Measurements from ENCODE around the gene TMEM184B. TPM values are rescaled to one million over a fixed set of nuclear protein-coding genes. Genes with fewer than 3 reads are reported as not detected.
"Not testable (repeated sequence)": the region's sequence is repeated elsewhere in the genome, so short reads cannot be mapped to it uniquely, and the experiment has no call there.

Gene TMEM184B
- total RNA-seq, 4 donors from 2014 or later, result 41.2 to 86.4 (median 48.6) TPM

GRCh38 chr22:38187413-38188212, 85.2 kb downstream of the TMEM184B start:
- ATAC-seq (ENCODE audit: low FRiP score) (no peak), DNase-seq (ENCODE audit: low spot score) (no peak)
- TF ChIP-seq CTCF (IDR thresholded peaks at IDR 0.05), result no peak

- DNase-seq (ENCODE audit: low spot score) (no peak), ATAC-seq (ENCODE audit: low FRiP score) (no peak)
- TF ChIP-seq CTCF (IDR thresholded peaks at IDR 0.05), result no peak
These were observed 86.4 kb downstream of the TMEM184B start for GRCh38 chr22:38186429-38186828.

GRCh38 chr22:38184788-38185187, 88.0 kb downstream of the TMEM184B start:
- no peak for TF ChIP-seq CTCF (IDR thresholded peaks at IDR 0.05)
- no peak for DNase-seq (ENCODE audit: low spot score)
- ATAC-seq (ENCODE audit: low FRiP score), result no peak

GRCh38 chr22:38181453-38182200, 91.2 kb downstream of the TMEM184B start, which contains the start of gene PLA2G6:
Gene PLA2G6 (minus strand): TSS chr22:38181830. CDS start chr22:38169426, 12,404 bp downstream.
- DNase-seq (ENCODE audit: low spot score), result peak; percentile 89
- ATAC-seq (ENCODE audit: low FRiP score), result peak; percentile 95
- TF ChIP-seq CTCF (IDR thresholded peaks at IDR 0.05), result no peak

GRCh38 chr22:38180841-38181452, 91.9 kb downstream of the TMEM184B start:
- DNase-seq (ENCODE audit: low spot score), result no peak

GRCh38 chr22:38178605-38178937, 94.2 kb downstream of the TMEM184B start:
- not testable (repeated sequence) for ATAC-seq (ENCODE audit: low FRiP score); DNase-seq (ENCODE audit: low spot score)

More at GRCh38 chr22:38180841-38181452, 91.9 kb downstream of the TMEM184B start:
- no peak for TF ChIP-seq CTCF (IDR thresholded peaks at IDR 0.05)
- no peak for ATAC-seq (ENCODE audit: low FRiP score)

GRCh38 chr22:38177926-38178604, 94.7 kb downstream of the TMEM184B start:
- DNase-seq (ENCODE audit: low spot score) (no peak), ATAC-seq (ENCODE audit: low FRiP score) (no peak)
- TF ChIP-seq CTCF (IDR thresholded peaks at IDR 0.05), result no peak

- not testable (repeated sequence) for ATAC-seq (ENCODE audit: low FRiP score); DNase-seq (ENCODE audit: low spot score)
These were observed 95.3 kb downstream of the TMEM184B start for GRCh38 chr22:38177571-38177925.

Data from omental fat pad (tissue), 4 donors.